Gastroesophageal sphincter (tissue), 2 donors: ENCODE results near the gene APOC1.

Experiments
- POLR2A ChIP-seq, 2 donors: fragments of 450-650 bp; IDR thresholded peaks; one replicate each; pipeline ENCODE4 v1.6.1; 2017; ENCODE audit warnings: antibody characterized with exemption in 2 of 2, mild to moderate bottlenecking in 2 of 2, moderate library complexity in 1 of 2
- POLR2AphosphoS5 ChIP-seq: sonication (generic); formaldehyde crosslinking; IDR thresholded peaks from one replicate; pipeline ENCODE4 v1.6.1; 2017; ENCODE audit warnings: antibody characterized with exemption

DNA sequence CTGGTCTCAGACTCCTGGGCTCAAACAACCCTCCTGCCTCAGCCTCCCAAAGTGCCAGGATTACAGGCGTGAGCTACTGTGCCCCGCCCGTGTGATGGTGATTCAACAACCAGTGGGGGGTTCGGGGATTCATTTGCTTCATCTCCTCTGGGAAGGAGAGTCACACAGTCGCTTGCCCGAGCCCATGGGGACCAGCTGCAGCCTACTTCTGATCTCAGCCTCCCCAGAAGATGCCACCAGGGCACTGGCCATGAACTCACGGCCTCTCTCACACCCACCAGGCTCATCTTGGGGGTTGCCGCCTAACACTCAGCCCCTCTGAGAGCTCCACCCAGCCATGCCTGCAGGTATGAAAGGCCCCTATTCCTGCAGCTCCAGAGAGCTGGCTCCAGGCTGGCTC is 16.6 kb upstream of the APOC1 start:
- TF ChIP-seq POLR2A (IDR thresholded peaks at IDR 0.05), result no peak
- no peak for TF ChIP-seq POLR2AphosphoS5
